Measurements from ENCODE around the gene RGL1. TPM values are rescaled to one million over a fixed set of nuclear protein-coding genes. Genes with fewer than 3 reads are reported as not detected.

RGL1 gene
- total and polyA plus RNA-seq, 7 donors = 0.93 to 6.8 (median 3.9) TPM

DNA sequence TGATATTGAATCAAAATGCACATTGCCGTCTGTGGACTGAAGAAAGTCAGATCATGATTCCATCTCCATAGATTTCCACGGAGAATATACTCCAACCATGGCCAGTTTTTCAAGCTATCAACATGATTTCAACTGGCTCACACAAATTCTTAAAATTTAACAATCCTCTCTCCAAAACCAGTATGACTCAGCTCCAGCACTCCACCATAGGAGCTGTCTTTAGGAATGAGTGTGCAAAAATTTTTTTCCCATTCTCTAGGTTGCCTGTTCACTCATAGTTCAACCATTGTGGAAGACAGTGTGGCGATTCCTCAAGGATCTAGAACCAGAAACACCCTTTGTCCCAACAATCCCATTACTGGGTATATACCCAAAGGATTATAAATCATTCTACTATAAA is 40.8 kb downstream of the RGL1 start:
- no peak overlapping the region for H3K4me3 ChIP-seq
- intact Hi-C loops (cut with DNase I) = no loop called here
- H3K9me3 ChIP-seq = no peaks in the 10 kb centered on the region
- DNase-seq (no peak), ATAC-seq (no peak)
- no peak overlapping the region for H3K27ac ChIP-seq
- H3K27me3 ChIP-seq (ENCODE audit: insufficient read depth in 3 of 3, low read length in 2 of 3) = no peaks in the 10 kb centered on the region
- H3K4me1 ChIP-seq = no peaks in the 10 kb centered on the region
- TF ChIP-seq, protein P1, sequence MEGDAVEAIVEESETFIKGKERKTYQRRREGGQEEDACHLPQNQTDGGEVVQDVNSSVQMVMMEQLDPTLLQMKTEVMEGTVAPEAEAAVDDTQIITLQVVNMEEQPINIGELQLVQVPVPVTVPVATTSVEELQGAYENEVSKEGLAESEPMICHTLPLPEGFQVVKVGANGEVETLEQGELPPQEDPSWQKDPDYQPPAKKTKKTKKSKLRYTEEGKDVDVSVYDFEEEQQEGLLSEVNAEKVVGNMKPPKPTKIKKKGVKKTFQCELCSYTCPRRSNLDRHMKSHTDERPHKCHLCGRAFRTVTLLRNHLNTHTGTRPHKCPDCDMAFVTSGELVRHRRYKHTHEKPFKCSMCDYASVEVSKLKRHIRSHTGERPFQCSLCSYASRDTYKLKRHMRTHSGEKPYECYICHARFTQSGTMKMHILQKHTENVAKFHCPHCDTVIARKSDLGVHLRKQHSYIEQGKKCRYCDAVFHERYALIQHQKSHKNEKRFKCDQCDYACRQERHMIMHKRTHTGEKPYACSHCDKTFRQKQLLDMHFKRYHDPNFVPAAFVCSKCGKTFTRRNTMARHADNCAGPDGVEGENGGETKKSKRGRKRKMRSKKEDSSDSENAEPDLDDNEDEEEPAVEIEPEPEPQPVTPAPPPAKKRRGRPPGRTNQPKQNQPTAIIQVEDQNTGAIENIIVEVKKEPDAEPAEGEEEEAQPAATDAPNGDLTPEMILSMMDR (IDR thresholded peaks at IDR 0.05) = no peak
- WGBS, 3 donors = 88 to 91% (median 91%) methylated on average over 3 of the region's 3 CpGs
- no peaks in the 10 kb centered on the region for H3K36me3 ChIP-seq (ENCODE audit: insufficient read depth in 1 of 2, low read depth in 1 of 2)

- no peaks in the 10 kb centered on the region for H3K27me3 ChIP-seq (ENCODE audit: insufficient read depth in 3 of 3, low read length in 2 of 3)
- ATAC-seq (no peak), DNase-seq (no peak)
- H3K4me1 ChIP-seq = no peaks in the 10 kb centered on the region
- H3K9me3 ChIP-seq = no peaks in the 10 kb centered on the region
- H3K36me3 ChIP-seq (ENCODE audit: insufficient read depth in 1 of 2, low read depth in 1 of 2) = no peaks in the 10 kb centered on the region
- no peak overlapping the region for H3K27ac ChIP-seq
- WGBS, 3 donors = 73 to 79% (median 78%) methylated on average over 4 of the region's 4 CpGs
- H3K4me3 ChIP-seq = no peak overlapping the region
- TF ChIP-seq, protein P1 (IDR thresholded peaks at IDR 0.05) = no peak
- intact Hi-C loops (cut with DNase I) = no loop called here
These were observed 42.7 kb downstream of the RGL1 start for GRCh38 chr1:183847641-183848040.

DNA sequence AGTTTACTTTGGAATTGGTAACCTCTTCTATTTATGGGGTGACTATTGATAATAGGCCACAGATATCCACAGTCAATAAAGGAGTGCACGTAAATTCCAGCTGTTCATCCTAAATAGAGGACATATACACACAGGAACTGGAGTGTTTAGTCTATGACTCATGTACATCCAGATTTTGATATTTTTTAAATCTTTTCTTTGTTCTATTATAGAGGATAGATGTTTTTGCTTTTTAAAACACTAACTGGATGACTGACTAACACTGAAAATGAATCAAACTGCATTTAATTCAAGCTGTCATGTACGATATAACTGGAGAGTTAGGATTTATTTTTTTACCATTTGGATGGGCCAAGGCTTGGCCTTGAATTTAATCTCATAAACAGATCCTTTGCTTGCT is 45.9 kb downstream of the RGL1 start:
- Histone ChIP-seq H3K4me3 (no peak overlapping the region), H3K4me1 (no peaks in the 10 kb centered on the region), H3K36me3 (ENCODE audit: insufficient read depth in 1 of 2, low read depth in 1 of 2) (no peaks in the 10 kb centered on the region), H3K27me3 (ENCODE audit: insufficient read depth in 3 of 3, low read length in 2 of 3) (no peaks in the 10 kb centered on the region), H3K27ac (no peak overlapping the region), H3K9me3 (no peaks in the 10 kb centered on the region)
- TF ChIP-seq, protein P1 (IDR thresholded peaks at IDR 0.05) = no peak
- ATAC-seq (no peak), DNase-seq (no peak)
- intact Hi-C loops (cut with DNase I) = no loop called here
- 80 to 90% (median 88%) methylated on average over 2 of the region's 2 CpGs for WGBS, 3 donors

- TF ChIP-seq, protein P1 (IDR thresholded peaks at IDR 0.05) = no peak
- Histone ChIP-seq H3K9me3 (no peaks in the 10 kb centered on the region), H3K27me3 (ENCODE audit: insufficient read depth in 3 of 3, low read length in 2 of 3) (no peaks in the 10 kb centered on the region), H3K36me3 (ENCODE audit: insufficient read depth in 1 of 2, low read depth in 1 of 2) (no peaks in the 10 kb centered on the region), H3K4me3 (no peak overlapping the region), H3K27ac (no peak overlapping the region), H3K4me1 (no peaks in the 10 kb centered on the region)
- DNase-seq (no peak), ATAC-seq (no peak)
- 77 to 82% (median 79%) methylated on average over 3 of the region's 3 CpGs for WGBS, 3 donors
- intact Hi-C loops (cut with DNase I) = no loop called here
These were observed 54.2 kb downstream of the RGL1 start for GRCh38 chr1:183859119-183859518.

DNA sequence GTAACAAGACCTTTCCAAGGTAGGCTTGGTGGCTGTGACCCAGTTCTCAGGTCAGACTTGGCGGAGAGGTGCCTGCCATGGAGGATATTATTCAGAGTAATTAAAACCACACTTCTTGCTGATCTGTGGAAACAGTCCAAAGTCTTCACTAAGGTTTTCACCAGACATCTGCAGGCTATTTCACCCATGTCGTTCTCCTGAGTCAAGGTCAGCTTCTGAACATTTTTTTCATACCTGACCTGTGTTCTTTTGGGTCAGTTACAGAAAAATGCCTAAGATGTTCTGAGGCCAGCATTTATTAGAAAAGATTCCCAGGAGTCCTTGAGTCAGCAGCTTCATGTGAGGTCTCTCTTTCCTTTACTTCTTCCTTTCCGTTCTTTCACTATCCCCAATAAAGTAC is 54.9 kb downstream of the RGL1 start:
- ATAC-seq = no peak

More for the DNA sequence above, 54.9 kb downstream of the RGL1 start:
- no peaks in the 10 kb centered on the region for H3K36me3 ChIP-seq (ENCODE audit: insufficient read depth in 1 of 2, low read depth in 1 of 2)
- no peak overlapping the region for H3K4me3 ChIP-seq
- 60 to 73% (median 66%) methylated on average over 3 of the region's 3 CpGs for WGBS, 3 donors
- no peaks in the 10 kb centered on the region for H3K9me3 ChIP-seq
- H3K27me3 ChIP-seq (ENCODE audit: insufficient read depth in 3 of 3, low read length in 2 of 3) = no peaks in the 10 kb centered on the region
- no peak for DNase-seq
- TF ChIP-seq, protein P1 (IDR thresholded peaks at IDR 0.05) = no peak
- intact Hi-C loops (cut with DNase I) = no loop called here
- no peaks in the 10 kb centered on the region for H3K4me1 ChIP-seq
- no peak overlapping the region for H3K27ac ChIP-seq
